Measurements from ENCODE around the gene KRTAP2-2.
"Not testable (repeated sequence)": the region's sequence is repeated elsewhere in the genome, so short reads cannot be mapped to it uniquely, and the experiment has no call there.

The KRTAP2-2 gene, protein sequence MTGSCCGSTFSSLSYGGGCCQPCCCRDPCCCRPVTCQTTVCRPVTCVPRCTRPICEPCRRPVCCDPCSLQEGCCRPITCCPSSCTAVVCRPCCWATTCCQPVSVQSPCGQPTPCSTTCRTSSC

DNA sequence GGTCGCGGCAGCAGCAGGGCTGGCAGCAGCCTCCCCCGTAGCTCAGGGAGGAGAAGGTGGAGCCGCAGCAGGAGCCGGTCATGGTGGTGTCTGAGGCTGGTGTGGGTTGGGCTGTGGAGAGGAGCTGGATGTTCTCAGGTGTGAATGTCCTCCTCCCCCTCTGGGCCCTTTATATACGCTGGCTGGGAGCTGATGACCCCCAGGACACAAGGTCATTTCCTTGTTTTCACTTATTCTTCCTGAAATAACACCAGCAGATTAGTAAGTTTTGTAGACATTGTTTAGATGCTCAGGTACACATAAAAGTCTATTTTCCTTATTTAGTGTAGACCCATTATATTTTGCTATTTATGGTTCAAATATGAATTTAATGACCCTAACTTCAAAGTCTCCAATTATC lies at the start of gene KRTAP2-2:
KRTAP2-2 (minus strand) TSS at position 101 of the 400 bp plus-strand sequence; CDS start at position 82, 19 bp downstream.
- not testable (repeated sequence) for DNase-seq (ENCODE audit: low read depth in 2 of 2)

DNA sequence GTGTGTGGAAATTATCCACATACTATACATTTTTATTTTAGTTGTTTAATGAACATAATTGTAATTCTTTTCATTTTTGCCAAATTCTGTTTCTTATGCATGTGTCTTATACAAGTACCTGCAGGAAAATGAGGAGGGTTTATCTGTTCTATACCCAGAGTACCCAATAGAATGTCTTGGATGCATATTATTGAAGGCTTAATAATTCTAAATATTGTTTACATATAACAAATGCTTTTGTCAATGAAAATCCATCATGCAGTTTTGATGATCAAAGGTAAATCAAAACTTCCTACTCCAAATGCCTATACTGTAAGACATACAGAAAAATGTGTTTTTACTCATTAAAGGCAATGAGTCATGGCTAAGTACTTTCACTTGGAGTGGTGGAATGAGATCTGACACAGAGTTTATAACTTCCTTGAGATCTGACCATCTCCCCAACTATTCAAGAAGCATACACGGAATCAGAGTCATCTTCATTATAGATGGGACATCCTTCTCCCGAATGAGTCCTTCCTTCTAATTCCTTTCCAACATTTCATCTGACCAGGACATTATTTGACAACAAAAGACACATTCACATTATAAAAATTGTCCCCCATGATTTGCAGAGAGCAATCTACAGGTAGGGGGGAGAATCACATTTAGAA lies 49.5 kb upstream of the KRTAP2-2 start:
- DNase-seq (ENCODE audit: low read depth in 2 of 2), result not testable (repeated sequence)

DNA sequence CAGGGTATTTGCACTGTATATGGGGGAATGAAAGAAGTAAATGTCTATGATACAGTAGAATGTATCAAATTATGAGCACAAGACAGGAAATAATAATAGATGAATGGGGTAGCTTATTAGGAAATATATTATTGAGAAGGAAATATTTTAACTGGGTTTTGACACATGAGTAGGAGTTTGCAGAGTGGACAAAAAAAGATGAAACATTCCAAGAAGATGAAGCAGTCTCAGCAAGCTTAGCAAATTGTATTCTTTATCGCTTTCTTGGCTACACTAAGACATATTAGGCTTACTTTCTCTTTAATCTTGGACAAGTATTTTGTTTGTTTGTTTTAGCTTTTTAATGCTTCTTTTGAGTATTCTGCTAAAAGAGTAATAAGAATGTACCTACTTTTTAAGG lies 48.9 kb upstream of the KRTAP2-2 start:
- no peak for DNase-seq (ENCODE audit: low read depth in 2 of 2)

DNA sequence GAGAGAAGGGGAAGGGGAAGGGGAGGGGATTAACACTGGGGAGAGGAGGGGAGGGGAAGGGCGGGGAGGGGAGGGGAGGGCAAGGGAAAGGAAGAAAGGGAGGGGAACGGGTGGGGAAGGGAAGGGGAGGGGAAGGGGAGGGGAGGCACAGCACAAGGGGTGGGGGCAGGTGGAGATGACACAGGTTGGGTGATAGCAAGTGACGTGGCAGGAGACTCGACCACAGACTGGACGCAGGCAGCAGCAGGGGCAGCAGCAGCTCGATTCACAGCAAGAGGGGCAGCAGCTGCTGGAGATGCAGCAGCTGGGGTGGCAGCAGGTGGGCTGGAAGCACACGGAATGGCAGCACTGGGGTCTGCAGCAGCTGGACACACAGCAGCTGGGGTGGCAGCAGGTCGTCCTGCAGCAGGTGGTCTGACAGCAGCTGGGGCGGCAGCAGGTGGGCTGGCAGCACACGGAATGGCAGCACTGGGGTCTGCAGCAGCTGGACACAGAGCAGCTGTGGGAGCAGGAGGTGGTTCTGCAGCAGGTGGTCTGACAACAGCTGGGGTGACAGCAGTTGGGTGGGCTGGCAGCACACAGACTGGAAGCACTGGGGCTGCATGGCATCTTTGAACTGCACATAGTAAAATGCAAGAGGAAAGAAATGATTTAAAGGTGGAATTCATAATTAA lies 46.7 kb upstream of the KRTAP2-2 start, which contains the start of gene KRTAP4-16:
KRTAP4-16 (minus strand) TSS at position 624 of the 674 bp plus-strand sequence; CDS start at position 624, 0 bp downstream.
- DNase-seq (ENCODE audit: low read depth in 2 of 2), result no peak

DNA sequence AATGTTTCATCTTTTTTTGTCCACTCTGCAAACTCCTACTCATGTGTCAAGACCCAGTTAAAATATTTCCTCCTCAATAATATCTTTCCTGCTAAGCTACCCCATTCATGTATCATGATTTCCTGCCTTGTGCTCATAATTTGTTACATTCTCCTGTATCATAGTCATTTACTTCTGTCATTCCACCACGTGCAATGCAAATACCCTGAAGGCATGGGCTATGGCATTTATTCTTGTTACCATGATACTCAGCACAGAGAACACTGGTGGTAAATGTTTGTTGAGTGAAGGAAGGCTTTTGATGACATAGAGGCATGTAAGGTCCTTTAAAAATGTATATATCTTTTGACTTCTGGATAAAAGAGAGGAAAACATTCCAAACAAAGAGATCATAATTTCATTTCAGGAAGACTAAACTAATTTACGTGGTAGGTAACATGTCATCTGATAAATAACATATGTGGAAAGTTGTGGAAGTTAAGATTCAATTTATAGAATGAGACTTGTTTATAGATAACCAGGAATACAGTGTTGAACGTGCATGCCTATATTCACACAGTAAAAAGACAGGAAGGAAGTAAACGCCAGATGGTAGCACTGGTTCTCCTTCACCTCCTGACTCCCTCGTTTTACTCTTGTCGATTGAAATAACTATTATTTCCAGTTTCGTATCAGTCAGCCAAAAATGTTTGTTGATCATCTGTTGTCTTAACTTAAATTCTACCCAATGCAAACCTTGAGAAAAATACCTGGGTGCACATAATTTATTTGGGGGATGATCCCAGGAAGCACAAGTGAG lies 44.9 kb upstream of the KRTAP2-2 start:
- DNase-seq (ENCODE audit: low read depth in 2 of 2), result not testable (repeated sequence)

DNA sequence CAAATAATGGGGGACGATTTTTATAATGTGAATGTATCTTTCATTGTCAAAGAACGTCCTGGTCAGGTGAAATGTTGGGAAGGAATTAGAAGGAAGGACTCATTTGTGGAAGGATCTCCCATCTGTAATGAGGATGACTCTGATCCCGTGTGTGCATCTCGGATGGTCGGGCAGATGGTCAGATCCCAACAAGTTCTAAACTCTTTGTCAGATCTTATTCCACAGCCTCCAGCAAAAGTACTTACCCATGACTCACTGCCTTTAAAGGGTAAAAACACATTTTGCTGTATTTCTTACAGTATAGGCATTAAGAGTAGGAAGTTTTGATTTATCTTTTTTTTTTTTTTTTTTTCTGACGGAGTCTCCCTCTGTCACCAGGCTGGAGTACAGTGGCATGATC lies 43.5 kb upstream of the KRTAP2-2 start:
- no peak for DNase-seq (ENCODE audit: low read depth in 2 of 2)

DNA sequence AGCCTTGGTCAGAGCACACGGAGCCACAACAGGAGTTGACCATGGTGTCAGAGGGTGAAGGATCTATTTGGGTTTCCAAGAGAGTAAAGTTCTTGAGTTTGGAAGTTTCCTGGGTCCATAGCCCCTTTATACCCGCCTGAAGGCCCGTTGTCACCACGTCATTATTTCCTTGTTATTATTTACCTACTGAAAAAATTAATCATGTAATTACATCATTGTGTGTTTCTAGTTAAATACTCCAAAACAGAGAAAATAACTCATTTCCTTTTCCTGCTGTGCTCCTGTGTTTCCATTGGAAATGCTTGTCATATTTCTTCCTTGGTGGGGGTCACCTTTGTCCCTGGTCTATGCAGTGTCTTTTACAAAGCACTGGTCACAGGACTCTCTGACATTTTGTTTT lies 43.0 kb upstream of the KRTAP2-2 start, which contains the start of gene KRTAP4-8:
KRTAP4-8 (minus strand) TSS at position 101 of the 400 bp plus-strand sequence; CDS start at position 43, 58 bp downstream.
- DNase-seq (ENCODE audit: low read depth in 2 of 2), result no peak

DNA sequence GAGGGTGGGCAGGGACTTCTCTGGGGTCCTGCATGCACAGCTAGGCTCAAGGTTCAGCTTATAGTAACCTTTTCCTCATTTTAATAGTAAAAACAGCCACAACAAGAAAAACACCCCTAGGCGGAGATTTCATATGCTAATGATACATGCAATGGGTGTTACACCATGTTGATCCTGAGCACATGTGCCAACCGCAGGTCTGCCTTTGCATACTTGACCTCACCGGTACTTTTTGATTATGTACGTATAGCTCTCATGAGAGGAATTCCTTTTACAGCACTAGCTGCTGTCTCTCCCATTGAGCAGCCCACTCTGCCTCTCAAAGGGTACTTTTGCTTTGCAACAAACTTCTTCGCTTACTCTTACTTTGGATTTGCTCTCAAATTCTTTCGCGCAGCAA lies 41.0 kb upstream of the KRTAP2-2 start:
- DNase-seq (ENCODE audit: low read depth in 2 of 2), result no peak

DNA sequence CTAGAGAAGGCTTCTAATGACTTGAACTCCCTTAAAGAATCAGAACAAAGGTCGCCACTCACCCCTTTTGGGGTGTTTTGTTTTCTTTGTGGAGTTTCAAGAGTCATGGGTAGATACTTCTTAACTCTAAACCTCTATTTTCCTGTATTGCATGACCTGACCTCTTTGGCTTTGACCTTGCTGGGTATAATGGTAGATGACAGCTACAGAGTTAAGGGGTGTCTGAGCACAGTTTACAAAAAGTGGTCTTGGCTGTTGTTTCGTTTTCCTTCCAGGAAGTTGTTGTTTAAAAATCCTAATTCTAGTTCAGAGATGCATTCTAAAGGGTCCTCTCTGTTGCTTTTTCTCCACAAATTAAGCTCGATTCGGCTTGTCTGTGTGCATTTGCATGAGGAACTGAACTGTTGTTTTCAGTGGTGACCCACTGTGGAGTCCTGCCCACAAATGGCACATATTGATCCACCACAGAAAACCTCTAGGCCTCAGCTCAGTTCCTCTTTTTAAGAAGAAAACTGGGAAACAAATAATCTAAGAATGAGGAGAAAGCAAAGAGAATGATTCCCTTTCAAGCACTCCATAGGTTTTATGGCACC lies 33.8 kb upstream of the KRTAP2-2 start:
- DNase-seq (ENCODE audit: low read depth in 2 of 2), result not testable (repeated sequence)

DNA sequence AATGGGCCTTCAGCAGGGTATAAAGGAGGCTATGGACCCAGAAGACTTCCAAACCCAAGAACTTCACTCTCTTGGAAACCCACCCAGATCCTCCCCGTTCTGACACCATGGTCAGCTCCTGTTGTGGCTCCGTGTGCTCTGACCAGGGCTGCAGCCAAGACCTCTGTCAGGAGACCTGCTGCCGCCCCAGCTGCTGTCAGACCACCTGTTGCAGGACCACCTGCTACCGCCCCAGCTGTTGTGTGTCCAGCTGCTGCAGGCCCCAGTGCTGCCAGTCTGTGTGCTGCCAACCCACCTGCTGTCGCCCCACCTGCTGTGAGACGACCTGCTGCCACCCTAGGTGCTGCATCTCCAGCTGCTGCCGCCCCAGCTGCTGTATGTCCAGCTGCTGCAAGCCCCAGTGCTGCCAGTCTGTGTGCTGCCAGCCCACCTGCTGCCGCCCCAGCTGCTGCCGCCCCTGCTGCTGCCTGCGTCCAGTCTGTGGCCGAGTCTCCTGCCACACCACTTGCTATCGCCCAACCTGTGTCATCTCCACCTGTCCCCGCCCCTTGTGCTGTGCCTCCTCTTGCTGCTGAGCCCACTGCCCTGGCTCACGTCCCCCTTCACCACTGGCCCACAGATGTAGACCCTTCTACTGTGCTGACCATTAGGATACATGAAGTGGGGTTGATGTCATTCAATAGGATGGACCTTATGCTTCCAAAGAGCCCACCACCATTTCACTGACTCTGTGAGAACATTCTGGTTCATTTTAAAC lies 29.2 kb upstream of the KRTAP2-2 start, which contains the start of gene KRTAP4-7:
KRTAP4-7 (plus strand) TSS at position 51 of the 757 bp plus-strand sequence; CDS start at position 108, 57 bp downstream.
- not testable (repeated sequence) for DNase-seq (ENCODE audit: low read depth in 2 of 2)

DNA sequence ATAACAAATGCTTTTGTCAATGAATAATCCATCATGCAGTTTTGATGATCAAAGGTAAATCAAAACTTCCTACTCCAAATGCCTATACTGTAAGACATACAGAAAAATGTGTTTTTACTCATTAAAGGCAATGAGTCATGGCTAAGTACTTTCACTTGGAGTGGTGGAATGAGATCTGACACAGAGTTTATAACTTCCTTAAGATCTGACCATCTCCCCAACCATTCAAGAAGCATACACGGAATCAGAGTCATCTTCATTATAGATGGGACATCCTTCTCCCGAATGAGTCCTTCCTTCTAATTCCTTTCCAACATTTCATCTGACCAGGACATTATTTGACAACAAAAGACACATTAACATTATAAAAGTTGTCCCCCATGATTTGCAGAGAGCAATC lies 28.4 kb upstream of the KRTAP2-2 start:
- DNase-seq (ENCODE audit: low read depth in 2 of 2), result not testable (repeated sequence)

DNA sequence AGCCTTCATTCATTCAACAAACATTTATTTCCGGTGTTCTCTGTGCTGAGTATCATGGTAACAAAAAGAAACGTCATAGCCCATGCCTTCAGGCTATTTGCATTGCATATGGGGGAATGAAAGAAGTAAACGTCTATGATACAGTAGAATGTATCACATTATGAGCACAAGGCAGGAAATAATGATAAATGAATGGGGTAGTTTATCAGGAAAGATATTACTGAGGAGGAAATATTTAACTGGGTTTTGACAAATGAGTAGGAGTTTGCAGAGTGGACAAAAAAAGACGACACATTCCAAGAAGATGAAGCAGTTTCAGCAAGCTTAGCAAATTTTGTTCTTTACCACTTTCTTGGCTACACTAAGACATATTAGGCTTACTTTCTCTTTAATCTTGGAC lies 27.6 kb upstream of the KRTAP2-2 start:
- no peak for DNase-seq (ENCODE audit: low read depth in 2 of 2)

DNA sequence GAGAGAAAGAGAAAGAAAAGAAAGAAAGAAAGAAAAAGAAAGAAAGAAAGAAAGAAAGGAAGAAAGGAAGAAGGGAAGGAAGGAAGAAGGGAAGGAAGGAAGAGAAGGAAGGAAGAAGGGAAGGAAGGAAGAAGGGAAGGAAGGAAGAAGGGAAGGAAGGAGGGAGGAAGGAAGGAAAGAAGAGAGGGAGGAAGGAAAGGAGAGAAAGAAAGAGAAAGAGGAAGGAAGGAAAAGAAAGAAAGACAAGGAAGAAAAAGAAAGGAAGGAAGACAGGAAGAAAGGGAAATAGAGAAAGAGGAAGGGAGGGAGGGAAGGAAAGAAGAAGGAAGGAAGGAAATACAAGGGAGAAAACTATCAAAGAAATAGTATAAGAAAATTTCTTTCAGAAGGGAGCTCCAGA lies 21.8 kb upstream of the KRTAP2-2 start:
- no peak for DNase-seq (ENCODE audit: low read depth in 2 of 2)

DNA sequence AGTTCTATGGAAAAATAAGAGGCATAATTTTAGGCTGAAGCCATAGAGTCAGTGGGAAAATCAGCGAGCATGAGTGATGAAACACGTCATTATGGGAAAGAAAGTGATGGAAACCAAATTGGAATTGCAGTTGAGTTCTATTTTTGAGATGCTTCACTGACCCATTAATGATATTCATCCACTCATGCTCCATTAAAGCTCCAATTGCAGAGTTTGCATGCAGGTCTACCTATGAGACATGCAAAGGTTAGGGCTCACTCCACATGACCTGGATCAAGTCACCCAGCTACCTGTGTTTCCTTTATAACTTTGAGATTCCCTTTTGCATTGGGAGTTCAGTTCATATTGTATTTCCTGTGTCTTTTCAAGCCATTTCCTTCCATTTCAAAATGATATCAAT lies 18.6 kb upstream of the KRTAP2-2 start:
- no peak for DNase-seq (ENCODE audit: low read depth in 2 of 2)

DNA sequence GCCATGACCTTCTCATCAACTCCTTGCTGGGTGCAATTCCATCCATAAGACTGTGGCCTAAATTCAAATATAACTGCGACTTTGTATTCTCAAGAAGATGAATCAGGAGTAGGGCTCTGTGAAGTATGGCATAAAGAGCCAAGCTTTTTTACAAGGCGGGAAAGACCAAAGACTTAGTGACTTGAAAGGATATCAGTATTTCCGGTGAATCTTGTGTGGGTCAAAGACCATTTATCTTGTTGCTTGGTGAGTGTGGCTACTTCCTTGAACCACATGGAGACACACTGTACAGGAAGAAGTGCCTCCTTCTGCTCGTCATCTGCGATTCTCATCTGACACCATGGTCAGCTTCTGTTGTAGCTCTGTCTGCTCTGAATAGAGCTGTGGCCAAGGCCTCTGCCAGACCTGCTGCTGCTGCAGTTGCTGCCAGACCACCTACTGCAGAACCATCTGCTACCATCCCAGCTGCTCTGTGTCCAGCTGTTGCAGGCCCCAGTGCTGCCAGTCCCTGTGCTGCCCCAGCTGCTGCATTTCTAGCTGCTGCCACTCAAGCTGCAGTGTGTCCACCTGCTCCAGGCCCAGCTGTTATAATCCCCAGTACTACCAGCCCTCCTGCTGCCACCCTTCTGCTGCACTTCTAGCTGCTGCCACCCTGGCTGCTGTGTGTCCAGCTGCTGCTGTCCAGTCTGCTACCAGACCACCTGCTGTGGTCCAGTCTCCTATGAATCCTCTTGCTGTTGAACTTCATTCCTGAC lies 16.8 kb upstream of the KRTAP2-2 start:
- DNase-seq (ENCODE audit: low read depth in 2 of 2), result no peak

DNA sequence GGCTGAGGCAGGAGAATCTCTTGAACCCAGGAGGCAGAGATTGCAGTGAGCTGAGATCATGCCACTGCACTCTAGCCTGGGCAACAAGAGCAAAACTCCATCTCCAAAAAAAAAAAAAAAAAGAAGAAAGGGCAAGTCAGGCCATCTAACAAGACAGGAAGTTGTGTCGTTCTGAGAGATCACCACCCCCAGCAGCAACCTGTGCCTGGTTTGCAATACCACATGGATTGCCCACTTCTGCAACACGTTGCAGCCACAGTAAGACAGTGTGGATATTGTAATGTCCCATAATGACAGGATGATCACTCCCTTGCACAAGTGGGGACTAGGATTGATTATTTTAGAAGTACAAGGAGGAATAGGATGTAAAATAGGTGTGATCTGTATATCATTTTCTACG lies 14.0 kb upstream of the KRTAP2-2 start:
- DNase-seq (ENCODE audit: low read depth in 2 of 2), result no peak

DNA sequence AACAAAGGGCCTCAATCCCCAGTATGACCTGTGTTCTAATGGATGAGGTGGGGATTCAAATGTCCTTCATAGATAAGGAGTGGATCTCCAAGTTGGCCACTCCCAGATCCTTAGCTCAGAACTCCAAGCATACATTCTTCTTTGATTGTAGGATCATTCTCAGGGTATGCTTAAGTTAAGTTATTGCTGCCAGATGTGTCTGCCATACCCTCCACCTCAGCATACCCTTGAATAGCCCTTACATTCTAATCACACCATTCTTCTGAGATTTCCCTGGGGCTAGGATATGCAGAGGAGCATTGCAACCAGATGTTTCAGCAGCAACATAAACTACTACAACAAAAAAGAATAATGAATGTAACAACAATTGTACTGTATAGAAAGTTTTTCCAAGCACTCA lies 12.3 kb upstream of the KRTAP2-2 start:
- no peak for DNase-seq (ENCODE audit: low read depth in 2 of 2)

DNA sequence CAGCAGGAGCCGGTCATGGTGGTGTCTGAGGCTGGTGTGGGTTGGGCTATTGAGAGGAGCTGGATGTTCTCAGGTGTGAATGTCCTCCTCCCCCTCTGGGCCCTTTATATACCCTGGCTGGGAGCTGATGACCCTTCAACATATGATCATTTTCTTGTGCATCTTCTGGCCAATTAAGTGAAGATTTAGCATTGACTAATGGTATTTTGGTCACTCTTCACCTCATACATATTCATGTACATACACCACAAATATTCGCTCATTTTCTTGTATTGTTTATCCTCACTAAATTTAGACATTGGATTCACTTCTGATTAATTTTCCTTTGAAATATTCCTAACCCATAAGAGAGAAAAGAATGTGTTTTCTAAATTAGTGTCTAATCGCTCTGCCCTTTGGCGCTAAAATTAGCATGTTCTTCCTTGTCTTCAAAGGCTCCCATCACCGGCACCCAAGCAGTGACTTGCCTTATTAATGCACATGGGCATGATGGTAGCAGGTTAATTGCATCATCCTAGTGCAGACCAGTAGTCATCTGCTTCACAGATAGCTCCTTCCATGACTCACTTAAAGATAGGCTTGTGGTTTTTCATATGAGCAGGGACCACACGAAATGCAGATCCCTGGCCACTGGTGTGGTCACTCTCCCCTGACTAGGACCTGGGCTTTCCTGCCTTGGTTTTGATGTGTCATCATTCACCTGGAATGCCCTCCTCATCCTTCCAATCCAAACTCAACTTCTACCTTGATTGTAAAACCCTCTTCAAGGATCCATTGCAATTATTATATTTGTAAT lies 11.0 kb upstream of the KRTAP2-2 start, which contains the start of gene KRTAP2-4:
KRTAP2-4 (minus strand) TSS at position 51 of the 796 bp plus-strand sequence; CDS start at position 17, 34 bp downstream.
- no peak for DNase-seq (ENCODE audit: low read depth in 2 of 2)
